GM04503 (cell line): ENCODE results near the gene STARD13.
A peak's percentile ranks its signal among the peaks of the same experiment; 100 is the strongest.

ENCODE experiments used
- DNase-seq: peaks from one replicate; pipeline ENCODE4 v3.0.0-alpha.2; 2012; ENCODE audit warnings: low read depth

STARD13 gene

GRCh38 chr13:33116321-33117010, 169.1 kb downstream of the STARD13 start:
- DNase-seq: no peak

GRCh38 chr13:33115274-33115673, 170.3 kb downstream of the STARD13 start:
- DNase-seq: no peak

GRCh38 chr13:33114146-33114545, 171.4 kb downstream of the STARD13 start:
- no peak for DNase-seq

- no peak for DNase-seq
Measured at GRCh38 chr13:33112766-33113165, 172.8 kb downstream of the STARD13 start.

GRCh38 chr13:33111414-33112110, 174.0 kb downstream of the STARD13 start:
- peak; percentile 69 for DNase-seq

GRCh38 chr13:33110713-33111413, 174.7 kb downstream of the STARD13 start:
- no peak for DNase-seq

- no peak for DNase-seq
Measured at GRCh38 chr13:33110386-33110712, 175.2 kb downstream of the STARD13 start.

GRCh38 chr13:33109801-33110200, 175.8 kb downstream of the STARD13 start:
- no peak for DNase-seq

- no peak for DNase-seq
Measured at GRCh38 chr13:33109271-33109697, 176.3 kb downstream of the STARD13 start.

- DNase-seq: peak; percentile 69
Measured at GRCh38 chr13:33108620-33109019, 176.9 kb downstream of the STARD13 start.

GRCh38 chr13:33107361-33107760, 178.2 kb downstream of the STARD13 start:
- DNase-seq: no peak

- no peak for DNase-seq
Measured at GRCh38 chr13:33106656-33107360, 178.7 kb downstream of the STARD13 start.

- DNase-seq: no peak
Measured at GRCh38 chr13:33105387-33106005, 180.1 kb downstream of the STARD13 start.

GRCh38 chr13:33103457-33103856, 182.1 kb downstream of the STARD13 start:
- DNase-seq: no peak

GRCh38 chr13:33101835-33102234, 183.7 kb downstream of the STARD13 start:
- DNase-seq: no peak

GRCh38 chr13:33100886-33101285, 184.7 kb downstream of the STARD13 start:
- no peak for DNase-seq

- no peak for DNase-seq
Measured at GRCh38 chr13:33099860-33100259, 185.7 kb downstream of the STARD13 start.

- DNase-seq: no peak
Measured at GRCh38 chr13:33096886-33097605, 188.5 kb downstream of the STARD13 start.

GRCh38 chr13:33092073-33092987, 193.2 kb downstream of the STARD13 start:
- DNase-seq: no peak

GRCh38 chr13:33091415-33091774, 194.2 kb downstream of the STARD13 start:
- no peak for DNase-seq
